Heart right ventricle (tissue), 16 donors: Measurements from ENCODE around the gene MAPK13. TPM values are rescaled to one million over a fixed set of nuclear protein-coding genes. Genes with fewer than 3 reads are reported as not detected.
A peak's percentile ranks its signal among the peaks of the same experiment; 100 is the strongest.

Experiments used
- ATAC-seq, 8 donors: fragments of 200-7000 bp; cut with Tn5 transposase; one replicate each; pipeline ENCODE4 v1.9.1; 2020; ENCODE audit warnings: mild to moderate bottlenecking in 8 of 8, moderate library complexity in 8 of 8, moderate number of reproducible peaks in 1 of 8
- DNase-seq, 2 donors: peaks; one replicate each; pipeline ENCODE4 v3.0.0-alpha.2; 2020
- H3K27ac ChIP-seq, 10 donors: fragments of 200-600 bp; sonication (generic) in 2 of 10; one replicate each; pipeline versions ENCODE4 v1.5.0 to v1.8.0; 2020 to 2022; ENCODE audit warnings: mild to moderate bottlenecking in 3 of 10
- H3K27me3 ChIP-seq, 7 donors: fragments of 200-600 bp; one replicate each; pipeline ENCODE4 v1.8.0; 2021 to 2022; ENCODE audit warnings: mild to moderate bottlenecking in 2 of 7
- H3K36me3 ChIP-seq, 9 donors: fragments of 200-600 bp; sonication (generic) in 1 of 9; one replicate each; pipeline versions ENCODE4 v1.5.0 to v1.8.0; 2020 to 2022; ENCODE audit warnings: mild to moderate bottlenecking in 2 of 9
- H3K4me1 ChIP-seq, 9 donors: fragments of 200-600 bp; sonication (generic) in 1 of 9; one replicate each; pipeline versions ENCODE4 v1.5.0 to v1.8.0; 2020 to 2022; ENCODE audit warnings: mild to moderate bottlenecking in 4 of 9
- H3K4me3 ChIP-seq, 10 donors: fragments of 200-600 bp; sonication (generic) in 2 of 10; one replicate each; pipeline versions ENCODE4 v1.5.0 to v1.8.0; 2020 to 2022; ENCODE audit warnings: mild to moderate bottlenecking in 7 of 10, moderate library complexity in 2 of 10
- H3K9me3 ChIP-seq, 11 donors: fragments of 200-600 bp in 10 of 11; sonication (generic) in 2 of 11; one replicate each; pipeline versions ENCODE4 v1.5.0 to v1.8.0; 2013 to 2022; ENCODE audit warnings: mild to moderate bottlenecking in 2 of 11, control low read depth in 1 of 11, moderate library complexity in 1 of 11
- WGBS, 2 donors: extraction: QIAGEN DNeasy Blood & Tissue Kit; methylation state at CpG; one replicate each; pipeline ENCODE4 v1.1.7; 2013; ENCODE audit warnings: inconsistent platforms in 1 of 2; 5-methylcytosine and 5-hydroxymethylcytosine counted together
- intact Hi-C, 10 donors: fragments of 100-400 bp; cut with DNase I; formaldehyde crosslinking; loops; one replicate each; pipeline versions ENCODE4 v1.11.1 to v1.14.2; 2022
- polyA plus RNA-seq, 2 donors: library from polyadenylated mRNA; stranded (reverse); fragments of 200-250 nt; gene quantifications; one replicate each; pipeline ENCODE4 v1.2.3, GENCODE V29; 2013
- total RNA-seq, 10 donors: library from RNA; stranded (reverse); fragmentation: NEBNext Ultra II Directional in 3 of 10; extraction: Animal tissue kit (Norgen Biotek cat#: 25700) in 3 of 10; gene quantifications; one replicate each; pipeline versions ENCODE4 v1.2.1 to v1.2.4, GENCODE V29; 2021 to 2023
- TF ChIP-seq, protein P1 (sequence below), 9 donors: fragments of 200-600 bp; sonication (generic) in 2 of 9; IDR thresholded peaks; one replicate each; pipeline versions ENCODE4 v1.5.0 to v1.8.0; 2021 to 2022; ENCODE audit warnings: antibody characterized with exemption in 9 of 9, mild to moderate bottlenecking in 5 of 9, moderate library complexity in 1 of 9
- donor health status: Arrhythmogenic right ventricular cardiomyopathy.
- donor health status: ischemic (EF 13 %, LVEDD 7.1; RV severe dilation, severe dysfunction).
- donor health status: healthy with polysubstance abuse.
- donor health status: DM: no; HTN: yes; CAD: no.
- donor health status: DM: no; HTN: no; CAD: no.
- donor health status: ischemic (EF 25% LVEDD 6.9; RV normal size, moderate dysfunction).
- donor health status: ischemic (EF 25% LVEDD 5.7; RV mildly dilated, moderate dysfunction).
- donor health status: healthy.
- donor health status: DM: yes; HTN: yes; CAD: no.
- donor health status: Ischemic cardiomyopathy.
- donor health status: ischemic (EF 35%, LVEDD 5.7; RV mildly dilated, moderate dysfunction).
- donor health status: nonischemic (EF 11% LVEDD 7.7; RV severe dilation, severe dysfunction).
- donor health status: DM: yes; HTN: yes; CAD: no.
- donor health status: PGD.
- donor health status: ischemic (EF 29% LVEDD 5.4; RV normal size, mild dysfunction).
- donor health status: nonischemic (EF 23%, LVEDD 6.1; RV moderate dilation, normal function).

The MAPK13 gene
- total and polyA plus RNA-seq, 12 donors, result 0.11 to 5.0 (median 0.83) TPM

DNA sequence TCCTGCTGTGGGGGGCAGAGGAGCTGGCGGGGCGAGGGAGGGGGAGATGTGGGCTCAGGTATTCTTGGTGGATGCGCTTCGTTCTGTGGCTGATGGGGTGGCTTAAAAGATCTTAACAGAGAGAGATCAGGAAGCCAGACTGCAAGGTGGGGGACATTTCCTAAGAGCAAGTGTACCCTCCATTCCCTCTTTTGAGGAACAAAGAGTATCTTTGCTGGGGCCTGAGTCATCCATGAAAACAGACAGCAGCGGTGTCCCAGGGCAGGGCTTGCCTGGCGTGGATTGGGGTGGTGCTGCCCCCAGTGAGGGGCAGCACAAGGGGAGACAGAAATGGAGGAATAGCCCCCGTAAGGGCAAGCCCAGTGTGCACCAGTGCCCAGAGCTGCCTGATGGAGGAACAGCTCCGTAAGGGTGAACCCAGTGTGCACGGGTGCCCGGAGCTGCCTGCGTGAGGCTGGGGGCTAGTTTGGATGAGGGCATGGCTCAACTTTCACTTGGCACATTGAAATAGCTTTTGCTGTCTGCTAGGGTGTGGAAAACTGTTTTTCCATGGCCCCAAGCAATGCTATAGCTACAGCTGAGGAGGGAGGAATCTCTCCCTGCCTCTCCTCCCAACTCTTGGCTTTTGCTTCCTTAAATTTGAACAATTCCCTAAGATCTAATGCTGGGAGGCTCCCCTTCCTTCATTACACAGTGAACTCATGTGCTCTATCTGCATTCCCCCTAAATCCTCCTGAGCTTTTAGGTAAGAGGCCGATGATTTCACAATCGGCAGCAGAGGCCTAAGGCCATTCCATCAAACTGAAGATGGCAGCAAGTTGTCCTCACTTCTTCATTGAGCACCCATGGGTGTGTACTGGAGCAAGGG, 12.9 kb downstream of the MAPK13 start:
- ATAC-seq (no peak), DNase-seq (no peak)
- intact Hi-C loops, result no loop called here
- H3K9me3 ChIP-seq, result no peaks in the 10 kb centered on the region
- no peak overlapping the region for H3K27ac ChIP-seq
- H3K36me3 ChIP-seq, result peaks cover 0 to 21% (median 0%) of the 10 kb centered on the region in 9 donors
- WGBS, 2 donors, result 92 to 94% methylated on average over 13 of the region's 13 CpGs
- H3K27me3 ChIP-seq, result no peaks in the 10 kb centered on the region
- H3K4me1 ChIP-seq, result peaks cover 0 to 45% (median 6%) of the 10 kb centered on the region in 9 donors
- H3K4me3 ChIP-seq, result no peak overlapping the region
- TF ChIP-seq, protein P1, sequence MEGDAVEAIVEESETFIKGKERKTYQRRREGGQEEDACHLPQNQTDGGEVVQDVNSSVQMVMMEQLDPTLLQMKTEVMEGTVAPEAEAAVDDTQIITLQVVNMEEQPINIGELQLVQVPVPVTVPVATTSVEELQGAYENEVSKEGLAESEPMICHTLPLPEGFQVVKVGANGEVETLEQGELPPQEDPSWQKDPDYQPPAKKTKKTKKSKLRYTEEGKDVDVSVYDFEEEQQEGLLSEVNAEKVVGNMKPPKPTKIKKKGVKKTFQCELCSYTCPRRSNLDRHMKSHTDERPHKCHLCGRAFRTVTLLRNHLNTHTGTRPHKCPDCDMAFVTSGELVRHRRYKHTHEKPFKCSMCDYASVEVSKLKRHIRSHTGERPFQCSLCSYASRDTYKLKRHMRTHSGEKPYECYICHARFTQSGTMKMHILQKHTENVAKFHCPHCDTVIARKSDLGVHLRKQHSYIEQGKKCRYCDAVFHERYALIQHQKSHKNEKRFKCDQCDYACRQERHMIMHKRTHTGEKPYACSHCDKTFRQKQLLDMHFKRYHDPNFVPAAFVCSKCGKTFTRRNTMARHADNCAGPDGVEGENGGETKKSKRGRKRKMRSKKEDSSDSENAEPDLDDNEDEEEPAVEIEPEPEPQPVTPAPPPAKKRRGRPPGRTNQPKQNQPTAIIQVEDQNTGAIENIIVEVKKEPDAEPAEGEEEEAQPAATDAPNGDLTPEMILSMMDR (IDR thresholded peaks at IDR 0.05), result no peak

DNA sequence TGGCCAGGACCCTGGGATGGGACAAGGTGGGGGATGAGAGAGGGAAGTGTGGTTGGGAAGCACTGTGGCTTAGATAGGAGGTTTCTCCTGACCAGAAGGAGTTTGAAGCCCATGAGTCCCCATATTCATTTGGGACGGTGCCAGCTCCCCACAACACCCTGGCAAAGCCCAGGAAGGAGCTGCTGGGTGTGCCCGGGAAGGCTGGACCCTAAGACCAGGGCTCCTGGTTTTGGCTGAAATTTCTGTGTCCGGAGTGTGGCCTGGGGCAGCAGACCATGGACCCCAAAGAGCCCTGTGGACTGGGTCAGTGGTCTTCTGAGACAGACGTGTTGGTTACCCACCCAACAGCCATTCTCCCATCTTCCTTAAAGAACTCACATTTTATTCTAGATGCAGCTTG, 15.2 kb downstream of the MAPK13 start:
- 73% methylated on average over 4 of the region's 4 CpGs for WGBS, 2 donors
- Histone ChIP-seq H3K27me3 (no peaks in the 10 kb centered on the region), H3K27ac (no peak overlapping the region), H3K4me1 (peaks cover 0 to 44% (median 0%) of the 10 kb centered on the region in 9 donors), H3K36me3 (no peaks in the 10 kb centered on the region), H3K4me3 (no peak overlapping the region), H3K9me3 (no peaks in the 10 kb centered on the region)
- intact Hi-C loops, result no loop called here
- DNase-seq (no peak), ATAC-seq (no peak)
- TF ChIP-seq, protein P1 (IDR thresholded peaks at IDR 0.05), result no peak

DNA sequence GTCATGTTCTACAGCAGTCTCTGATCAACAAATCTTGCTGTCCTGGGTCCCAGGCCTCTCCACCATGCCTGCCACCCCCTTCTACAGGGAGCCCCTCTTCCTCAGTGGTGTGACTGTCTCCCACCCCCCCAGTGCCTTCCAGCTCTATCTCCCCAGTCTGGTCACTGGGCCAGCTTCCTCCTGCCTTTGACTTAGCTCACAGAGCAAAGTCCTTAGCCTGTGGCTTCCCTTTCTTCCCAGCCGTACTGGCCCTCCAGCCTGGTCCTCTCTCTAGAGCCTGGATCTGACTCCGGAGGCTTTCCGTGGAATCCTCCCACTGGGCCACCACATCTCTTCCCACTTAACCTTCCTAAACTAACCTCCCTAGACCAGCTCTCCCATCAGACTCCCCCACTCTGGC, 17.0 kb downstream of the MAPK13 start:
- DNase-seq (no peak), ATAC-seq (no peak)
- intact Hi-C loops, result no loop called here
- WGBS, 2 donors, result 90 to 97% methylated on average over 3 of the region's 3 CpGs
- no peaks in the 10 kb centered on the region for H3K36me3 ChIP-seq
- H3K27me3 ChIP-seq, result no peaks in the 10 kb centered on the region
- TF ChIP-seq, protein P1 (IDR thresholded peaks at IDR 0.05), result no peak
- H3K4me3 ChIP-seq, result no peak overlapping the region
- H3K27ac ChIP-seq, result peak overlapping the region in 1 of 10 donors; percentile 13
- no peaks in the 10 kb centered on the region for H3K9me3 ChIP-seq
- peaks cover 0 to 38% (median 0%) of the 10 kb centered on the region in 9 donors for H3K4me1 ChIP-seq

DNA sequence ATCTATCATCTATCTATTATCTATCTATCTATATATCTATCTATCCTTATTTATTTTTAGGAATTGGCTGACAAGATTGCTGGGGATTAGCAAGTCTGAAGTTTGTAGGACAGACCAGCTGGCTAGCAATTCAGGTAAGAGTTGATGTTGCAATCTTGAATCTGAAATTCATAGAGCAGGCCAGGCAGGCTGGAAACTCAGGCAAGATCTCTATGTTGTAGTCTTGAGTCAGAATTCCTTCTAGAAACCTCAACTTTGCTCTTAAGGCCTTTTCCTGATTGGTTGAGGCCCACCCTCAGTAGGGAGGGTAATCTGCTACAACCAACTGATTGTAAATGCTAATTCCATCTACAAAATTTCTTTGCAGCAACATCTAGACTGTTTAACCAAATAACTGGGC, 19.2 kb downstream of the MAPK13 start:
- intact Hi-C loops, result no loop called here
- no peak for DNase-seq
- no peak for ATAC-seq
- Histone ChIP-seq H3K27ac (no peak overlapping the region), H3K4me1 (peaks cover 0 to 27% (median 0%) of the 10 kb centered on the region in 9 donors), H3K27me3 (no peaks in the 10 kb centered on the region), H3K9me3 (no peaks in the 10 kb centered on the region), H3K36me3 (no peaks in the 10 kb centered on the region), H3K4me3 (no peak overlapping the region)
- TF ChIP-seq, protein P1 (IDR thresholded peaks at IDR 0.05), result no peak
